Liver (tissue), 3 donors: ENCODE data around the gene HIPK2.

Experiments
- CTCF ChIP-seq: fragments of 150-350 bp; IDR thresholded peaks from 2 replicates; pipeline ENCODE4 v1.5.1; 2017; ENCODE audit warnings: improper control_type of control experiment, low read depth, low read length; ENCODE audit not compliant: missing input control
- HNF4A ChIP-seq, 2 donors: conservative IDR thresholded peaks; 2 replicates each; pipeline ENCODE4 v1.6.1; 2016; ENCODE audit warnings: antibody characterized with exemption in 2 of 2, mild to moderate bottlenecking in 2 of 2
- NR2F2 ChIP-seq: IDR thresholded peaks from 2 replicates; pipeline ENCODE4 v1.6.1; 2016; ENCODE audit warnings: antibody characterized with exemption
- TAF1 ChIP-seq: conservative IDR thresholded peaks from 2 replicates; pipeline ENCODE4 v1.6.1; 2016; ENCODE audit warnings: antibody characterized with exemption, mild to moderate bottlenecking
- YY1 ChIP-seq: IDR thresholded peaks from 2 replicates; pipeline ENCODE4 v1.6.1; 2016; ENCODE audit warnings: antibody characterized with exemption, mild to moderate bottlenecking
- donor health status: healthy.
- donor health status: healthy.

- no peak for TF ChIP-seq CTCF
- no peak for TF ChIP-seq TAF1
- no peak for TF ChIP-seq HNF4A (conservative IDR thresholded peaks at IDR 0.05)
- TF ChIP-seq YY1, result no peak
- no peak for TF ChIP-seq NR2F2
Measured at GRCh38 chr7:139673762-139674161, 104.0 kb downstream of the HIPK2 start.
